ENCODE data around the gene MSRB3.

GRCh38 chr12:65466911-65467310 is 188.4 kb downstream of the MSRB3 start:
- TF ChIP-seq MAX (IDR thresholded peaks at IDR 0.05) = no peak
- TF ChIP-seq CTCF (IDR thresholded peaks at IDR 0.05; ENCODE audit: low read depth, low read length, missing input control) = no peak
- TF ChIP-seq ATF3 (IDR thresholded peaks at IDR 0.05) = no peak
- TF ChIP-seq JUND (IDR thresholded peaks at IDR 0.05) = no peak
- TF ChIP-seq TAF1 (conservative IDR thresholded peaks at IDR 0.05) = no peak
- no peak for TF ChIP-seq REST (IDR thresholded peaks at IDR 0.05)

All from liver (tissue), 3 donors.